Left ventricle myocardium inferior (tissue), 1 donor: ENCODE measurements around the gene PDE3B. TPM values are rescaled to one million over a fixed set of nuclear protein-coding genes. Genes with fewer than 3 reads are reported as not detected.
"Not testable (repeated sequence)": the region's sequence is repeated elsewhere in the genome, so short reads cannot be mapped to it uniquely, and the experiment has no call there.

ENCODE experiments used
- DNase-seq: peaks from one replicate; pipeline ENCODE4 v3.0.0-alpha.2; 2020
- H3K27ac ChIP-seq: fragments of 200-600 bp; replicated peaks from 2 replicates; pipeline ENCODE4 v1.8.0; 2021
- H3K27me3 ChIP-seq: fragments of 200-600 bp; 2 replicates; pipeline ENCODE4 v1.8.0; 2021; ENCODE audit warnings: low read depth
- H3K36me3 ChIP-seq: fragments of 200-600 bp; 2 replicates; pipeline ENCODE4 v1.8.0; 2021
- H3K4me1 ChIP-seq: fragments of 200-600 bp; 2 replicates; pipeline ENCODE4 v1.8.0; 2021
- H3K4me3 ChIP-seq: fragments of 200-600 bp; 2 replicates; pipeline ENCODE4 v1.8.0; 2021; ENCODE audit warnings: mild to moderate bottlenecking, moderate library complexity
- H3K9me3 ChIP-seq: fragments of 200-600 bp; replicated peaks from 2 replicates; pipeline ENCODE4 v1.8.0; 2021
- intact Hi-C: fragments of 100-400 bp; cut with micrococcal nuclease; formaldehyde crosslinking; loops from one replicate; pipeline ENCODE4 v1.11.0; 2022
- total RNA-seq: library from RNA; stranded (reverse); fragmentation: NEBNext Ultra II Directional; extraction: Animal tissue kit (Norgen Biotek cat#: 25700); gene quantifications from one replicate; pipeline ENCODE4 v1.2.1, GENCODE V29; 2021
- TF ChIP-seq, protein P1 (sequence below): fragments of 200-600 bp; IDR thresholded peaks from 2 replicates; pipeline ENCODE4 v1.8.0; 2021; ENCODE audit warnings: antibody characterized with exemption, mild to moderate bottlenecking, borderline replicate concordance
- donor health status: DM: no; HTN: yes; CAD: no; lungs with severe emphysema.

PDE3B gene
- total RNA-seq, 1 donor from 2014 or later = 5.9 TPM

DNA sequence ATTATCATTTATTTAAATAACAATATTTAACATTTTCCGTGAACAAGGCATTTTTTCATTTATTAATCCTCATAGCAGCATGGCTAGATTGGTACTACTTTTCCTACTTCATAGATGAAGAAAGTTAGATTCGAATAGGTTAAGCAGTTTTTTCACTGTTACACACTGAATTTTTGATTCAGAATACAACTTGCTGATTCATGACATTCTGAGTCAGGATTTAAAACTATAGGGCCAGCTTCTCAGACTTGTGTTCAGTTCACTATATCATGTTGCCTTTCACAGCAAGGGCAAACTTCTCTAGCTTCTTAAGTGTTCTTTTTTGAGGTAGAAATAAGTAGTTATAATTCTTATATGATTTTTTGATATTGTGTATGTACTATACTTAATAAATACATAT lies 216.9 kb downstream of the PDE3B start:
- H3K27me3 ChIP-seq = no peaks in the 10 kb centered on the region
- no peak for DNase-seq
- TF ChIP-seq, protein P1, sequence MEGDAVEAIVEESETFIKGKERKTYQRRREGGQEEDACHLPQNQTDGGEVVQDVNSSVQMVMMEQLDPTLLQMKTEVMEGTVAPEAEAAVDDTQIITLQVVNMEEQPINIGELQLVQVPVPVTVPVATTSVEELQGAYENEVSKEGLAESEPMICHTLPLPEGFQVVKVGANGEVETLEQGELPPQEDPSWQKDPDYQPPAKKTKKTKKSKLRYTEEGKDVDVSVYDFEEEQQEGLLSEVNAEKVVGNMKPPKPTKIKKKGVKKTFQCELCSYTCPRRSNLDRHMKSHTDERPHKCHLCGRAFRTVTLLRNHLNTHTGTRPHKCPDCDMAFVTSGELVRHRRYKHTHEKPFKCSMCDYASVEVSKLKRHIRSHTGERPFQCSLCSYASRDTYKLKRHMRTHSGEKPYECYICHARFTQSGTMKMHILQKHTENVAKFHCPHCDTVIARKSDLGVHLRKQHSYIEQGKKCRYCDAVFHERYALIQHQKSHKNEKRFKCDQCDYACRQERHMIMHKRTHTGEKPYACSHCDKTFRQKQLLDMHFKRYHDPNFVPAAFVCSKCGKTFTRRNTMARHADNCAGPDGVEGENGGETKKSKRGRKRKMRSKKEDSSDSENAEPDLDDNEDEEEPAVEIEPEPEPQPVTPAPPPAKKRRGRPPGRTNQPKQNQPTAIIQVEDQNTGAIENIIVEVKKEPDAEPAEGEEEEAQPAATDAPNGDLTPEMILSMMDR = no peak
- no peak overlapping the region for H3K27ac ChIP-seq
- H3K9me3 ChIP-seq = peaks cover 15% of the 10 kb centered on the region
- no peak overlapping the region for H3K4me3 ChIP-seq
- peaks cover 7% of the 10 kb centered on the region for H3K36me3 ChIP-seq
- H3K4me1 ChIP-seq = no peaks in the 10 kb centered on the region
- intact Hi-C loops = no loop called here

DNA sequence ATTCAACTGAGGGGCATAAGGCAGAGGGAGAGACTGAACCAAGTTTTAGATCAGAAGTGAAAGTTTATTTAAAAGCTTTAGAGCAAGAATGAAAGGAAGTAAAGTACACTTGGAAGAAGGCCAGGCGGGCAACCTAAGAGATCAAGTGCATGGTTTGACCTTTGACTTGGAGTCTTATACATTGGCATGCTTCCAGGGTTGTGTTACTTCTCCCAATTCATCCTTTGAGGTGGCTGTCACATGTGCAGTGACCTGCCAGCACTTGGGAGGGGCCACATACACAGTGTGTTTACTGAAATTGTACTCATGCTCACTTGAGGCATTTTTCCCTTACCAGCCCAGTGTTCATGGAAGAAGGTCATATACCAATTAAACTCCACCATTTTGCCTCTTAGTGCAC lies 218.1 kb downstream of the PDE3B start:
- peaks cover 7% of the 10 kb centered on the region for H3K36me3 ChIP-seq

DNA sequence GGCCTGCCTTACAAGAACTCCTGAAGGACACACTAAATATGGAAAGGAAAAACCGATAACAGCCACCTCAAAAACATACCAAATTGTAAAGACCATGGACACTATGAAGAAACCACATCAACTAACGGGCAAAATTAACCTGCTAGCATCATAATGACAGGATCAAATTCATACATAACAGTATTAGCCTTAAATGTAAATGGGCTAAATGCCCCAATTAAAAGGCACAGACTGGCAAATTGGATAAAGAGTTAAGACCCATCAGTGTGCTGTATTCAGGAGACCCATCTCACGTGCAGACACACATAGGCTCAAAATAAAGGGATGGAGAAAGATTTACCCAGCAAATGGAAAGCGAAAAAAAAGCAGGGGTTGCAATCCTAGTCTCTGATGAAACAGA lies 220.2 kb downstream of the PDE3B start:
- not testable (repeated sequence) for DNase-seq

More for the DNA sequence above, 218.1 kb downstream of the PDE3B start:
- intact Hi-C loops = no loop called here
- Histone ChIP-seq H3K9me3 (peaks cover 15% of the 10 kb centered on the region), H3K4me3 (no peak overlapping the region), H3K4me1 (no peaks in the 10 kb centered on the region), H3K27ac (no peak overlapping the region), H3K27me3 (no peaks in the 10 kb centered on the region)
- DNase-seq = no peak
- TF ChIP-seq, protein P1 = no peak

DNA sequence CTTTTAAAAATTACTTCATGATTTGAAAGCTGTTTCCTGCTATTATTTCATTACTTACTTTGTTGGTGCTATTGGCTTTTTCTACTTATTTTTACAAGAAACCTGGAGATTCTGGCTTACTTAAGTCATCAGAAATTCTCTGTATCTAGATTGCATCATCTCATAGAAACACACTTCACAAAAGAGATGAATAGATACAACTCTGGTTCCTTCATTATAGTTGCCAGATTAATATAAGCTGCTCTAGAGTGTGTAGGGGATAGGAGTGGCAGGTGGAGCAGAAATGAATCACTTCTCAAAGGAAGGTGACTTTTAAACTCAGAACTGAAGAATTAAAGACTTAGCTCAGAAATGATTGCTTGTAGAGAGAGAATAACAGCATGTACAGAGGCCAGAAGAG lies 228.4 kb downstream of the PDE3B start:
- TF ChIP-seq, protein P1 = no peak
- no peak overlapping the region for H3K27ac ChIP-seq
- intact Hi-C loops = no loop called here
- H3K27me3 ChIP-seq = no peaks in the 10 kb centered on the region
- no peak for DNase-seq
- no peaks in the 10 kb centered on the region for H3K9me3 ChIP-seq
- H3K4me3 ChIP-seq = no peak overlapping the region
- peaks cover 32% of the 10 kb centered on the region for H3K36me3 ChIP-seq
- no peaks in the 10 kb centered on the region for H3K4me1 ChIP-seq

More for the DNA sequence above, 220.2 kb downstream of the PDE3B start:
- peaks cover 21% of the 10 kb centered on the region for H3K36me3 ChIP-seq
- peaks cover 15% of the 10 kb centered on the region for H3K9me3 ChIP-seq
- H3K27ac ChIP-seq, H3K27me3 ChIP-seq, H3K4me3 ChIP-seq, H3K4me1 ChIP-seq, intact Hi-C loops: not testable (repeated sequence)

DNA sequence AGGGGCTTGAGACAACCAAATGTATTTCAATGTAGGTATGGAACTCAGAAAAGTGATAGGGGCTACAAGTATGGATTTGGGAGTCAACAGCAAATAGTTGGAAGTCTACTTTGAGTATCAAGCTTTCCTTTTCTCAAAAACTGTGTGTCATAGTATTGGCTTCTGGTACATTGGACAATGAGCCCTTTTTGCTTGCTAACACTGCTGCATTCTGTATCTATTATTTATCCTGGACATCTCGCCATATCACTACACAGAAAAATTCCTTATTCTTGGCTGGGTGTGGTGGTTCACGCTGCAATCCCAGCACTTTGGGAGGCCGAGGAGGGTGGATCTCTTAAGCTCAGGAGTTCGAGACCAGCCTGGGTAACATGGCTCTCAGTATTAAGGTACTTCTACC lies 230.0 kb downstream of the PDE3B start:
- Histone ChIP-seq H3K36me3 (peaks cover 33% of the 10 kb centered on the region), H3K4me3 (no peak overlapping the region), H3K9me3 (no peaks in the 10 kb centered on the region), H3K27me3 (no peaks in the 10 kb centered on the region), H3K27ac (no peak overlapping the region), H3K4me1 (no peaks in the 10 kb centered on the region)
- TF ChIP-seq, protein P1 = no peak
- no peak for DNase-seq
- intact Hi-C loops = no loop called here

DNA sequence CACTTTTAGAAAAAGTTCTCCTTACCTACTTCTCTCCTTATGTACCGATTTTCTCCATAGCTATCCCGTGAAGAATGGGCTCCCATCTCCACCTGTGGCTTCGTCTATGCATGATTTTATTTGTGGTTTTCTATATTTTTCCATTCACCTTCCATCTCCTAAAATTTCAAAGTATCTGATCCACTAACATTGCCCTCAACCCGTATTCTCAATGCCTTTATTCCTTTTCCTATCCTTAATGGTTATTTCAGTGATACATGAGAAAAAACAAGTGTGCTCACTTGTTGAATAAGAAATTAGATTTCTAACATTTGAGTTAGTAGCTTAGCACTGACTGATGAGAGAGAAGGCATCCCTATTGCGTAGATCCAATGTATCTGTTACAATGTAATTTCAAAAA lies 231.6 kb downstream of the PDE3B start:
- no peak for DNase-seq
- Histone ChIP-seq H3K27me3 (no peaks in the 10 kb centered on the region), H3K4me1 (no peaks in the 10 kb centered on the region), H3K4me3 (no peak overlapping the region), H3K9me3 (no peaks in the 10 kb centered on the region), H3K27ac (no peak overlapping the region), H3K36me3 (peaks cover 38% of the 10 kb centered on the region)
- intact Hi-C loops = no loop called here
- TF ChIP-seq, protein P1 = no peak
